GF-D8 (cell line): ENCODE measurements around the gene COQ8A.
"Not testable (repeated sequence)": the region's sequence is repeated elsewhere in the genome, so short reads cannot be mapped to it uniquely, and the experiment has no call there.

Experiments
- DNase-seq: peaks from one replicate; lab custom pipeline; 2025; lab: John Stamatoyannopoulos, UW

Gene COQ8A

GRCh38 chr1:226953175-226953800, 13.2 kb downstream of the COQ8A start:
- DNase-seq: no peak

GRCh38 chr1:226954337-226954736, 14.2 kb downstream of the COQ8A start:
- no peak for DNase-seq

GRCh38 chr1:226954777-226955176, 14.7 kb downstream of the COQ8A start:
- DNase-seq: no peak

- DNase-seq: not testable (repeated sequence)
Measured at GRCh38 chr1:226955857-226956256, 15.8 kb downstream of the COQ8A start.

GRCh38 chr1:226956942-226957713, 17.0 kb downstream of the COQ8A start:
- no peak for DNase-seq

- no peak for DNase-seq
Measured at GRCh38 chr1:226957714-226958113, 17.6 kb downstream of the COQ8A start.

- no peak for DNase-seq
Measured at GRCh38 chr1:226958300-226958699, 18.2 kb downstream of the COQ8A start.

GRCh38 chr1:226960256-226960655, 20.2 kb downstream of the COQ8A start:
- no peak for DNase-seq

GRCh38 chr1:226960944-226961765, 21.1 kb downstream of the COQ8A start:
- DNase-seq: no peak

- no peak for DNase-seq
Measured at GRCh38 chr1:226962421-226963391, 22.6 kb downstream of the COQ8A start.

GRCh38 chr1:226964068-226964425, 24.0 kb downstream of the COQ8A start:
- no peak for DNase-seq

- DNase-seq: no peak
Measured at GRCh38 chr1:226964611-226965486, 24.8 kb downstream of the COQ8A start.

- no peak for DNase-seq
Measured at GRCh38 chr1:226965581-226966440, 25.7 kb downstream of the COQ8A start.

GRCh38 chr1:226966683-226967082, 26.6 kb downstream of the COQ8A start:
- DNase-seq: no peak

GRCh38 chr1:226967665-226968064, 27.6 kb downstream of the COQ8A start:
- no peak for DNase-seq

- DNase-seq: no peak
Measured at GRCh38 chr1:226971765-226972164, 31.7 kb downstream of the COQ8A start.

GRCh38 chr1:226972931-226973330, 32.8 kb downstream of the COQ8A start:
- no peak for DNase-seq

- DNase-seq: no peak
Measured at GRCh38 chr1:226973371-226973897, 33.3 kb downstream of the COQ8A start.

- no peak for DNase-seq
Measured at GRCh38 chr1:226973898-226974543, 33.9 kb downstream of the COQ8A start.
